Nephron progenitor cell (in vitro differentiated cells): ENCODE measurements around the gene MACROH2A2.

Source experiments
- DNase-seq: peaks from one replicate; pipeline ENCODE4 v3.0.0; 2021
- H3K27ac Mint-ChIP-seq: 2 replicates; pipeline ENCODE4 v1.8.0; 2021; ENCODE audit warnings: mild to moderate bottlenecking, moderate library complexity, mixed read lengths
- H3K27me3 Mint-ChIP-seq: 2 replicates; pipeline ENCODE4 v1.8.0; 2021; ENCODE audit warnings: mild to moderate bottlenecking, low read depth, mixed read lengths; ENCODE audit not compliant: poor library complexity
- H3K36me3 Mint-ChIP-seq: 2 replicates; pipeline ENCODE4 v1.8.0; 2021; ENCODE audit warnings: low read depth, mixed read lengths
- H3K4me1 Mint-ChIP-seq: 2 replicates; pipeline ENCODE4 v1.8.0; 2021; ENCODE audit warnings: mixed read lengths
- H3K4me3 Mint-ChIP-seq: 2 replicates; pipeline ENCODE4 v1.8.0; 2021; ENCODE audit warnings: mild to moderate bottlenecking, moderate library complexity, mixed read lengths
- H3K9me3 Mint-ChIP-seq: 2 replicates; pipeline ENCODE4 v1.8.0; 2021; ENCODE audit warnings: mild to moderate bottlenecking, moderate library complexity, mixed read lengths
- TF ChIP-seq, protein P1 (sequence below): fragments of 200-600 bp; sonication (generic); IDR thresholded peaks from 2 replicates; pipeline ENCODE4 v1.5.0; 2021; ENCODE audit warnings: antibody characterized with exemption

MACROH2A2 gene

DNA sequence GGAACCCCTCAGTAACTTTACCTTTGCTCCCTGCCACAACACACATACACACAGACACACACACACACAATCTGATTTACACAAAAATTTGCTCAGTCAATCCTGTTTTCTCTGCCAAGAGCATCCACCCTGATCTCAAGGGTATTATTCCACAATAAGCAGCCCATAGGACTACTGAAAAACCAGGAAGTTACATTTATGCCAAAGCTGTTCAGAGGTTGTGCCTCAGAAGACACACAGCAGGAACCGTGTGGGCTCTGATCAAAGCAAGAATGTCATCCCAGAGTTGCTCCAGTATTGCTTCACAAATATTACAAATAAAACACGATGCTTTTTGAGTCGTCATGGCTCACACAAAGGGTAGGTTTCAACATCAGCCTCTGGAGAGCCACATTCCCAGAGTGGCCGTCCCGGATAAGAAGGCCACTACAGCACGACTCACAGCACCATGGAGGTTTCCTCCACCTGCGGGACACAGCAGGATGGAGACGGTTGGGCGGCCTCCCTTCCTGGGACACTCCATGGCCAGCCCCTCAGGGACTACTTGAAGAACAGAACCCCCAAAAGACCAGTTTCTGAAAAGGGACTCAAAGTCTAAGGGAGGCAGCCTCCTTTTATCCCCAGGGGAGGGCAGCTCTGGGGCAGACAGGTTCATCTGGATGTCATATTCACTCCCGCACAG, 78.4 kb downstream of the MACROH2A2 start:
- Mint-ChIP-seq H3K4me1 (peaks cover 13% of the 10 kb centered on the region), H3K27me3 (peaks cover 57% of the 10 kb centered on the region), H3K36me3 (peaks cover 12% of the 10 kb centered on the region), H3K4me3 (no peak overlapping the region), H3K27ac (no peak overlapping the region), H3K9me3 (no peaks in the 10 kb centered on the region)
- DNase-seq: no peak
- TF ChIP-seq, protein P1, sequence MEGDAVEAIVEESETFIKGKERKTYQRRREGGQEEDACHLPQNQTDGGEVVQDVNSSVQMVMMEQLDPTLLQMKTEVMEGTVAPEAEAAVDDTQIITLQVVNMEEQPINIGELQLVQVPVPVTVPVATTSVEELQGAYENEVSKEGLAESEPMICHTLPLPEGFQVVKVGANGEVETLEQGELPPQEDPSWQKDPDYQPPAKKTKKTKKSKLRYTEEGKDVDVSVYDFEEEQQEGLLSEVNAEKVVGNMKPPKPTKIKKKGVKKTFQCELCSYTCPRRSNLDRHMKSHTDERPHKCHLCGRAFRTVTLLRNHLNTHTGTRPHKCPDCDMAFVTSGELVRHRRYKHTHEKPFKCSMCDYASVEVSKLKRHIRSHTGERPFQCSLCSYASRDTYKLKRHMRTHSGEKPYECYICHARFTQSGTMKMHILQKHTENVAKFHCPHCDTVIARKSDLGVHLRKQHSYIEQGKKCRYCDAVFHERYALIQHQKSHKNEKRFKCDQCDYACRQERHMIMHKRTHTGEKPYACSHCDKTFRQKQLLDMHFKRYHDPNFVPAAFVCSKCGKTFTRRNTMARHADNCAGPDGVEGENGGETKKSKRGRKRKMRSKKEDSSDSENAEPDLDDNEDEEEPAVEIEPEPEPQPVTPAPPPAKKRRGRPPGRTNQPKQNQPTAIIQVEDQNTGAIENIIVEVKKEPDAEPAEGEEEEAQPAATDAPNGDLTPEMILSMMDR: no peak

DNA sequence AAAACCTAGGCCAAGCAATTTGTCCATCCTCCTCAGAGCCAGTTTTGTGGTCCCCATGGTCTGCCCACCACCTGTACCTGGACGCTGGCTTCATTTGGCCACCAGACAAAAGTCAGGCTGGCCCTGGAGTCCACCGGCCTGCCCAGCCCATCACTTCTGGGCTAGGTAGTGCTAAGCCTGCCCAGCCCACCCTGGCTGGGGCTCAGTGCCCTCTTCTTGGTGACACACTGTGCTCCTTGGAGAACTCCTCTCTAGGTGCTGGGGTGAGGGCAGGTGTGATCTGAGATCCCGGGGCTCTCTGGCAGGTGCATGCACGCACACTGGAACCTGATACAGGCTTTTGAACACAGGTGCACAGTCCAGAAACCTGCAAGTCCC, 78.9 kb downstream of the MACROH2A2 start:
- Mint-ChIP-seq H3K9me3 (no peaks in the 10 kb centered on the region), H3K4me3 (peak overlapping the region; percentile 83), H3K36me3 (peaks cover 14% of the 10 kb centered on the region), H3K27me3 (peaks cover 57% of the 10 kb centered on the region), H3K4me1 (peaks cover 13% of the 10 kb centered on the region), H3K27ac (no peak overlapping the region)
- DNase-seq: no peak
- TF ChIP-seq, protein P1: no peak

DNA sequence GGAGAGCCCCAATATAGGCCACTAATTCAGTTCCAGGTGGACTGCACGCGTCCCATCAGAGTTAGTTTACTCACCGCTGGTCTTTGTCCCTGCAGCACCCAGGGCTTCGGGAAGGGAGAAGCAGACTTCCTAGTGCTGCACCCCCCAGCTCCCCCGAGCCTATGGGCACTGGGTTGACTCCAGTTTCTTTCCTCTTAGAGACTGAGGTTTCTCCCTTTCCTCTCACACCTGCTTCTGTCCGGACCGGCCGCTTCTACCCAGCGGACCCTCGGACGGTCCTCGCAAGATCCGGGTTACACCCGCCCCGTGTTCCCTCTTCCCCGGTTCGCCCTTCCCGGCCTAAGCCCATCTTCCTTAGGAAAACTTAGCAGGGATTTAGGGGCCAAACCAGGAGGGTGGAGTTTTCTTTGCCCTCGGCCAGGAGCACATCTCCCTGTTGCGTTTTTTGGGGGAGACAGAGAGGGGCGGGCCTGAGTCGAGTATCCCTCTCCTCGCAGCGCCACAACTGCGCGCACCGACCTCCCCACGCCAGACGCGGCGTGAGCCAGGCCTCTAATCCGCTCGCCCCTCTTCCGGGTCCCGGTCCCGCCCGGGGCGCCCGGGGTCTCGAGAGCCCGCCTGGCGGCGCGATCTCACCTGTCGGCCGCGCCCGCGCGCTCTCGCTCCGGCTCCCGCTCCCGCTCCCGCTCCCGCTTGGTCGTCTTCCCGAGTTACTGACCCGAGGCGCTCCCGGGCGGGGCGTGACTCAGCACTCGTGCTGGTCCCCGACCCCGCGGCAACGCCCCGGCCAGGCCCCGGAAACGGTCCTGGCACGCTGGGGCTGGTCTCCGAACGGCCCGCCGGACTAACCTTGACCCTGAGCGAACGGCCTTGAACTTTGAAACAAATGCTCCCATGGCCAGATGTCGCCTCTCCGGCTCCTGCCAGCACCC, 79.7 kb downstream of the MACROH2A2 start, which contains the start of gene AIFM2:
TSS of gene AIFM2 (minus strand) at position 728 of the 932 bp plus-strand sequence. CDS start 8,741 bp downstream, outside the sequence.
- Mint-ChIP-seq H3K36me3 (peaks cover 23% of the 10 kb centered on the region), H3K4me1 (peaks cover 13% of the 10 kb centered on the region), H3K4me3 (peak within 1 kb of the TSS; percentile 83), H3K27me3 (peaks cover 62% of the 10 kb centered on the region), H3K9me3 (no peaks in the 10 kb centered on the region), H3K27ac (no peak within 1 kb of the TSS)
- DNase-seq: peak; percentile 76
- TF ChIP-seq, protein P1: no peak

DNA sequence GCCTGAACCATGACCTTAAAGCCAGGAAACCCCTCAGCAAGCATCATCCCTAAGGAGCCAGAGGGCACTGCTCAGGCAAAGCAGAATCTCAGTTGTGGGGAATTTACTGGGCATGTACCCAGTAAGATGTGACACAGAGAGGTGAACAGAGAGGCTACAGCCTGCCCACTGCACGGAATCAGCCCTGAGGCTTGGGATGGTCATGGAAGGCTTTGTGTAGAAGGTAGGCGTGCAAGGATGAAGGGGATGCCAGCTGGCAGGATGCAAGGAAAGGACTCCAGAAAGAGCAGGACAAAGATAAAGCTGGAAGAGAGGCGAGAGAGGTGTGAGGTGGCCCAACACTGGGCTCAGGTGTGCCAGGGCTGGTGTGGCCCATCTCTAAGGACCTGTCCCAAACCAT, 82.4 kb downstream of the MACROH2A2 start:
- Mint-ChIP-seq H3K4me1 (peaks cover 22% of the 10 kb centered on the region), H3K4me3 (no peak overlapping the region), H3K36me3 (peaks cover 29% of the 10 kb centered on the region), H3K27me3 (peaks cover 62% of the 10 kb centered on the region), H3K27ac (no peak overlapping the region), H3K9me3 (no peaks in the 10 kb centered on the region)
- no peak for DNase-seq
- TF ChIP-seq, protein P1: no peak

DNA sequence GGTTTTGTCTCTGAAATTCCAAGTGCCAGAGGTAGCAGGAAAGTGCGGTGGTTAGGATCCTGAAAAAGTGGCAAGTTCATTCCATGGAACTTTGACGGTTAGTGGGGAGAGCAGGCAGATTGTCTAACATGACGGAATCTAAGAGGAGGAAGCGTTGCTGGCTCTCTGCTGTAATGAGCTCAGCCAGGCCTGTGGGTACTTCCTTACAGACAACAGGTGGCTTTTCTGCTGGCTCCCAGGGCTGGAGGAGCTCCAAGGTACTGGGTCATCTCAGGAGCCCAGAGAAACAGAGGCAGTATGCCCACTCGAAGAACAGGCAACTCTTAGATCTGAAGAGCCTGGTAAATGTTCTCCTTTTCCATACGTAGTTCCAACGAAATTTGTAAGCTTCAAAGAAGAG, 83.0 kb downstream of the MACROH2A2 start:
- peaks cover 34% of the 10 kb centered on the region for H3K36me3 Mint-ChIP-seq
- DNase-seq: no peak
- H3K9me3 Mint-ChIP-seq: no peaks in the 10 kb centered on the region
- peaks cover 26% of the 10 kb centered on the region for H3K4me1 Mint-ChIP-seq
- no peak overlapping the region for H3K27ac Mint-ChIP-seq
- TF ChIP-seq, protein P1: no peak
- no peak overlapping the region for H3K4me3 Mint-ChIP-seq
- H3K27me3 Mint-ChIP-seq: peaks cover 55% of the 10 kb centered on the region
